Frontal cortex (tissue), 4 donors: ENCODE measurements around the gene SUN2. TPM values are rescaled to one million over a fixed set of nuclear protein-coding genes. Genes with fewer than 3 reads are reported as not detected.

Experiments
- DNase-seq, 2 donors: peaks; one replicate each; pipeline ENCODE4 v3.0.0; 2012; ENCODE audit warnings: low spot score in 2 of 2
- FAIRE-seq: peaks from 2 replicates; lab custom pipeline; 2012; peaks lifted over from hg19 to GRCh38; lab: Jason Lieb, UNC
- total RNA-seq: library from RNA; depleted of rRNA; stranded (reverse); fragments of >200 nt; gene quantifications from one replicate; pipeline ENCODE4 v1.2.3, GENCODE V29; 2014
- donor health status: control.
- donor health status: control.
- donor health status: control.

The SUN2 gene
- total RNA-seq, 1 donor from 2014 or later, result 78.7 TPM

DNA sequence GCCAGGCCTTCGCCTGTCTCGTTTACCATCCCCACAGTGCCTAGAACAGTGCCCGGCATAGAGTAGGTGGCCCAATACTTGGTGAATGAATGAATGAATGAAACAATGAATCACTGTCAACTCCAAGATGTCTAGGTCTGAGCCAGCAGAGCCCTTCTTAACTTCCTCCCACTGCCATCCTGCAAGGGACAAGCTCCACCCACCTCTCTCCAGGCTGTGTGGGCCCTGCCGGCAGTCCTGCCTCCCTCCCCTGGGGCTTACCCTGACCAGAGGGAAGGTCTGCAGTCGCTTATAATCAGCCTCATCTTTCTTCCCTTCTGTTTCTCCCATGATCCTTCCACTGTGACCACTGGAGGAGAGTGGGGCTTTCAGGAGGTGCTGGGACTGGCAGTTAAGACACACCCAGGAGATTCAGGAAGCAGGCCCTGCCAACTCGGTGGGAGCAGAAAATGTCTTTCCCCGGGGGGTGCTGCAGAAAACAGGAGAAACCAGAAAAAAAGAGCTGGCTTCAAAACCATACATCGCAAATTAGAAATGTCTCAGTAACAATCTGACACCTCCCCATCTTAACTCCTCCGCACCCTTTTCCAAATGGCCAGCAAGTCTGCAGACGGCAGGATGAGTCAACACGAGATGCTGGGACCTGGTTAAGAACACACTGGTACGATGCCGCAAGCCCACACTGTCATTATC is 26.8 kb upstream of the SUN2 start:
- DNase-seq (no peak), FAIRE-seq (no peak)

DNA sequence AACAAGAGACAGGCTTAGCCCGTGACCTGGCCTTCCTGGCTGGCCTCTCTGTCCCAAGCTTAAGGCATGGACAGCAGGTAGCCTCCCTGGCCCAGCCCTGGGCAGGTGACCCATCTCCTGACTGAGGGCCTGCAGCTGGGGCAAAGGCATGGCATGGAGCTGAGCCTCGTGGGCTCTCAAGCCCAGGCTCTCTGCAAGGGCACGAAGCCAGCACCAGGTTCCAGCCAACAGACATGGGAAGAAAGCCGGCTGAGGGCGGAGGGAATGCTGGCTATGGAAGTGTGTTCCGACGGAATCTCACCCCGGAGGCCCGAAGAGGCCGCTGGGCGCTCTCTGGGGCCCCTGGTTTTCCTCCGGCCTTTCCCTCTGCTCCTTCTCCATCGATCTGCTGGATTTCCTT is 25.2 kb upstream of the SUN2 start:
- no peak for FAIRE-seq
- no peak for DNase-seq

DNA sequence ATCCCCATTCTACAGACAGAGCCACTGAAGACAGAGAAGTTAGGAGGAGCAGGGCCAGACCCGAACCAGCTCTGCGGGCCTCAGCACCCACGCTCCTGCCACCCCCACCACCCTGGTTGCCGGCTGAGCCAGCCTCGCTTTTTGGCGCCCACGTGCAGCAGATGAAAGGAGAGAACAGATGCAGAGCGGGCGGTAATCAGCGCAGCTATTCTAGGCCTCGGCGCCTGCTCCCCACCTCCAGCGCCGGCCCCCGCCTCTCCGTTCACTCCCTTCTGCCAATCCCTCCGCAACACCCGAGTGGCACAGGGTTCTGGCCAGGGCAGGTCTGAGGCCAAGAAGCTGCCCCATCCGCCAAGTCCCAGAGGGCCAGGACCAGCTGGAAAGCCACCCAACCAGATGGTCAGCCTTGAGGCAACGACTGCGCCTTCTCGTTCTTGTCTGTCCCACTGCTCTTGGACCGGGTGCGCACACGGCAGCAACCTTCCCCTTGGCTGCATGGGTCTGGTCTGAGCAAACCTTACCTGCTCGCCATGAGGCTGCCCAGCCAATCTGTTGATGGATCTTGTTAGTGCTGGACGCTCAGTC is 21.4 kb upstream of the SUN2 start:
- FAIRE-seq, result no peak
- DNase-seq, result no peak

DNA sequence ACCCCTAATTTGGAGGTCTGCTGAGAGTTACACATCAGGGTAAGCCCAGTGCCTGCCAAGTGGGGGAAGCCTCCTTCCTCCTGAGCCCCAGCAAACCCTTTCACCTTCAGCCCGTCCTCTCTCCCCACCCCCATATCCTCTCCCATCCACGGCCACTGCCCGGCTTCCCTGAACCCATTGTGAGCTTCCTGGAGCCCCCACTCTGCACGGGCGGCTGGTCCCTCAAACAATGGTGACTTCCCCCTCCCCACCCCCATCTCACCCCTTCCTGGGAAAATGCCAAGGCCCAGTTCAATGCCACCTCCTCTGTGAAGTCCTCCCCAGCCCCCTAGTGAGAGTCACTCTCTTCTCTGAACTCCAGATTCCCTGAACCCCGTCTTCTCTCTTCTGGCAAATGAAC is 20.3 kb upstream of the SUN2 start:
- DNase-seq, result no peak
- no peak for FAIRE-seq

DNA sequence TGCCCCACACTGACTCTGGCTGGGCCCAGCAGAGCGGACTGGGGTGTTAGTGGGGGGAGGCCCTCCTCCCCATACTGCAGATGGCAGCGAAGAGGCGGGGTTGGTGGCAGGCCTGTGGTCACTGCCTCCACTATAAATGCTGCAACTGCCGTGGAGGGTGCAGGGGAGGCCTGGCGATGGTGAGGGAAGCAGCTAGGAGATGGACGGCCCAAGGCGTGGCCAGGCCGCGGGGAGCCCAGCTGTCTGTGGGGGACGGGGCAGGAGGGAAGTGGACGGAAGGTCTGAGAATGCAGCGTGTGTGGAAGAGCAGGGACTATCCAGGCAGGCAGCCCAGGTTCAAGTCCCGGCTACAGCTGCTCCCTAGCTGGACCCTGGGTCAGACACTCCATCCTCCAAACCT is 19.9 kb upstream of the SUN2 start:
- DNase-seq (no peak), FAIRE-seq (no peak)

DNA sequence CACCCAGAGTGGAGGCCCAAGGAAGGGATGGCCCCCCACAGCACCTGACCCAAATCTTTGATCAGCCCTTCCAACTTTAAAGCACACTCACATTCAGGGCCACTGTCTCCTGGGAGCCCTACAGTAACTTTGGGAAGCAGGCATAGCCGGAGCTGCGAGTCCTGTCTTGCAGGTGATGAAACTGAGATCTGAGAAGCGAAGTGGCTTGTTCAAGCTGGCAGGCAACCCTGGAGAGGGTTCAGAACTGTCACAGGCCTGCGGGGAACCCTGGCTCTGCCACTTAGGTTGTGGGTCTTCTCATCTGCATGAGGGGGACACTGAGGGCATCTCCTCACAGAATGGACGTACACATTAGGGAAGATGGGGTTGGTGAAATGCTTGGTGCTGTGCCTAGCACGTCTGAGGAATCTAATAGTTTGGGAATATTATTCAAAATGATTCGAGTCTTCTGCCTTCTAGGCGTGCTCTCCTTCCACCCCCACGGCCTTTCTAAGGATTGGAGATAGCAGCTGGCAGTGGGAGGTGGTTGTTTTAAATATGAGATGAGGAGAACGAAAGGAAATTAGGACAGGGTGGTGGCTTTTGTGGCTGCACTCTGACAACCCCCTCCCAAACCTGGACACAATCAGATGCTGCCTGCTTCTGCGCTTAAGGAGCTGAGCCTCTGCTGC is 18.8 kb upstream of the SUN2 start:
- FAIRE-seq (no peak), DNase-seq (no peak)

DNA sequence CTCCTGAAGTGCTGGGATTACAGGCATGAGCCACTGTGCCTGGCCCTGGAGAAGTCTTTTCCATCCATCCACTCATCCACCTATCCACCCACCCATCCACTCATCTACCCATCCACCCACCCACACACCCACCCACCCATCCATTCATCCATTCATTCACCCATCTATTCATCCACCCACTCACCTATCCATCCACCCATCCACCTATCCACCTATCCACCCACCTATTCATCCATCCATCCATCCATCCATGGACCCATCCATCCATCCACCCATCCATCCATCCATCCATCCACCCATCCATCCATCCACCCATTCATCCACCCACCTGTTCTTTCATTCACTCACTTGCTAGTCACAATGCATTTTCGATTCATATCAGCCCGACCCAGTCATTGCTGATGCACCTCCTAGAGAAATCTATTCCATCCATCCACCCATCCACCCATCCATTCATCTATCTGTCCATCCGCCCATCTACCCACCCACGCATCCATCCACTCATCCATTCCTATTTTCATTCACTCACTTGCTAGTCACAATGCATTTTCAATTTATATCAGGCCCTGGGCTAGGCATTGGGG is 17.7 kb upstream of the SUN2 start:
- FAIRE-seq (no peak), DNase-seq (no peak)

DNA sequence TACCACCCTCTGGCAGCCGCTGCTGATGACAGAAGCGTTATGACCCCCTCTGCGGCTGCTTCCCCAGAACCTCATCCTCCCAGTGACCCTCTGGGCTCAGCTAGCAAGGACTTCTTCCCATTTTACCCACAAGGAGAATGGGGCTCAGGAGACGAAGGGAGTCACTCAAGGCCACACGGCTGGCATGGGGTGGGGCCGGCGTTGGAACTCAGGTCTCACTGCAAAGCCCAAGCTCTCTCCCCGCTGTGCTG is 16.8 kb upstream of the SUN2 start:
- no peak for FAIRE-seq
- no peak for DNase-seq

DNA sequence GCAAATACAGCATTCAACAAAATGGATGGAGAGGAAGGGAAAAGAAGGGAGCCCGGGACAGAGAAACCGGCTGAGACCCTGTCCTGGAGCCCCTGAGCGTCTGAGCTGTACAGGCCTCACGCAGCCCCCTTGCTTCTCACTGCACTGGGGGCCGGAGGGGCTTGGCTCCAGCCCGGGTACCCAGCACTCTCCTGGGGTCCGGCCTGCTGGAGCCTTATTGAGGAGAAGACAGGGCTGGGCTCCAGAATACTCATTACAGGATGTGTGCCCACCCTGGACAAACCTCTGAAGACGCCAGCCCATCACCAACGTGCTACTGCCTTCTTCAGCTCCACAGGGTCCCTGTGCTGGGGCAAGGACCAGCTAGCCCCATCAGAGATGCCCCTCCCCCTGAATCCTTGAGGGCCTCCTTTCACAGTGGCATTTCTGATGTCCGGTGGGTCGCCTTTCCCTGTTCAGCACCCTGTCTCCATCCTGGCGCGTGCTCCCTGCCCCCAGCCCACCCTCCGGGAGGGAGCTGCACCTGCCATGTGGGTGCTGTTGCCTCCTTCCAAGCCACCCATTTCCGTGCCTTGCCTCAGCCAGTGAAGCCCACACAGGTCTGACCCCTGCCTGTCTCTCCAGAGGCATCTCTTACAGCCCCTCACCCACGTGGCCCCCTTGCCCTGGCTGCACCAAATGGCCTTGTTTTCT is 14.6 kb upstream of the SUN2 start:
- FAIRE-seq (no peak), DNase-seq (no peak)

DNA sequence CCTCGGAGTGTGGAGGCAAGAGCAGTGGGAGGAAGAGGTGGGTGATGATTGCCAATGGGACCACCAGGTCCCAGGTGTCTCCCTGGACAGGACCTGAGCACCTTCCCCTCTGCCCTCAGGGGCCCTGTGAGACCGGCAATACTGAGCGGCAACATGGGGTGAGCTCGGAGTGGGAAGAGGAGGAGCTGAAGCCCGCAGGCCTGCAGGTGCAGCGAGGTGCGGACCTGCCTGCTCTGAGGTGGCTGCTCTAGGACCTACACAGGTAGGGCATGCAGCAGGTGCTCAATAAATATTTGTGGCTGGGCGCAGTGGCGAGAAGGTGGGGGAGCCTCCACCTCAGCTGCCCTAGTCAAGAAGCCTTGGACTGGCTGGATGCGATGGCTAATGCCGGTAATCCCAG is 12.2 kb upstream of the SUN2 start:
- FAIRE-seq, result no peak
- DNase-seq, result no peak

DNA sequence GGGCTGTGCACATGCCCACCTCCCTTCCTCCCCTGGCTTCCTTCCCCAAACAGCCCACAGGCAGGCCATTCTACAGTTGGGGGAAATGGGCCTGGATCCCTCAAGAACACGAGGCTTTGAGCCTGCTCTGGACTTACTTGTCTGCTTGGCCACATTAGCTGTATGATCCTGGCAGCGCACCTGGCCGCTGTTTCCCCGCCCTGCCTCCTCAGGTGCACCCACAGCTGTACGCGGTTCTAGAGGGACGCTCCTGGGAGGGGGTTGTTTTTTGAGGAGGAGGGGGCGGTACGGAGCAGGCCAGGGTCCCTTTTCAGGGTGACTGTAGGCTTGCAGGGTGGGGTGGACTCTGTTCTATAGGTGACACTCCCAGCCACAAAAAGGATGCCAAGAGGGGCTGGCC is 11.5 kb upstream of the SUN2 start:
- FAIRE-seq (no peak), DNase-seq (no peak)

DNA sequence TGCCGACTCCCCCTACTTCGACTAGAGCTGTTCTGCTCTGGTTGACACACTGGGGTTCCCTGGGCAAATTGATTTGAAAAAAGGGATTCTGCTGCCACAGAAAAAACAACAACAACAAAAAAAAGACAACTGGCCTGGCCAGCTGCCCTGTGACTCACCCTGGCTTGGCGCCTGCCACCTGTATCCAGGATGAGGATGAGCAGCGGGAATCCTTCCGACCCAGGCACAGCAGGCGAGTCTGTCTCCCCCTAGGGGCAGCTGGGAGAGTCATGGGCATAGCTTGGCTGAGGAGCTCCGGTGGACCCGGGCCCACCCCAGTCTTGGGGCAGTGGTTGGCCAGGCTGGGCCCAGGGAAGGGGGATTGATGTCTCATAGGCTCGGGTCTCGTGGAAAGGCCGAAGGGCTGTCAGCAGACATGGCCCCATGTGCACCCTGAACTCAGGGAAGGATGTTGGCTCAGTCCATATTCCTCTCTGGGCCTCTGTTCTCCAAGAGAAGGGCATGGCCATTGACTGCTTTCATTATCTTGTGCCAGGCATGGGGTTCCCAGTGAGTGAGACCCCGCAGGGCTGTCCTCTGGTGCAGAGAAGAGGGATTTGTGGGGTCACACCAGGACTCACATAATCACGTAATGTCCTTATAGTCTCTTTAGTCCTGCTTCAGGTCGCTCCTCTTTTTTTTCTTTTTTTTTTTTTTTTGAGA is 10.4 kb upstream of the SUN2 start:
- DNase-seq (peak in 1 of 2 donors; percentile 79), FAIRE-seq (no peak)

DNA sequence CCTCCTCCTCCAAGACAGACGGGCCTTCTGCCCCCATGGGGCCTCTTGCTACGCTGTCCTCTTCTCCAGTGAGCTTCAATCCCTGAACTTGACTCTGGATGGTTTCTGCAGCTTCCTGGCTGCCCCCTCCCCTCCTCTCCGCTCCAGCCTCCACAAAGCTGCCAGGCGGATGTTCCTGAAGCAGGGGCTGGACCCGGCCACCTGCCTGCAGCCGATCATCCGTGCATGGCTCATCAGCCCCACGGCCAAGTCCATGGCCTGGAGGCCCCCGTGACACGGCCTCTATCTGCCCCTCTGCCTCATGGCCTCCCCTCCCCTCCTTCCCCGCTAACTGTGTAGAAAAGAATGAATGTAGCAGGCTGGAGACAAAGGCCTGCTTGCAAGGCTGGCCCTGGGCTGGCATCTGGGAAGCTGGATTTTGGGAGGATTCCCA is 6.8 kb upstream of the SUN2 start:
- no peak for FAIRE-seq
- no peak for DNase-seq

DNA sequence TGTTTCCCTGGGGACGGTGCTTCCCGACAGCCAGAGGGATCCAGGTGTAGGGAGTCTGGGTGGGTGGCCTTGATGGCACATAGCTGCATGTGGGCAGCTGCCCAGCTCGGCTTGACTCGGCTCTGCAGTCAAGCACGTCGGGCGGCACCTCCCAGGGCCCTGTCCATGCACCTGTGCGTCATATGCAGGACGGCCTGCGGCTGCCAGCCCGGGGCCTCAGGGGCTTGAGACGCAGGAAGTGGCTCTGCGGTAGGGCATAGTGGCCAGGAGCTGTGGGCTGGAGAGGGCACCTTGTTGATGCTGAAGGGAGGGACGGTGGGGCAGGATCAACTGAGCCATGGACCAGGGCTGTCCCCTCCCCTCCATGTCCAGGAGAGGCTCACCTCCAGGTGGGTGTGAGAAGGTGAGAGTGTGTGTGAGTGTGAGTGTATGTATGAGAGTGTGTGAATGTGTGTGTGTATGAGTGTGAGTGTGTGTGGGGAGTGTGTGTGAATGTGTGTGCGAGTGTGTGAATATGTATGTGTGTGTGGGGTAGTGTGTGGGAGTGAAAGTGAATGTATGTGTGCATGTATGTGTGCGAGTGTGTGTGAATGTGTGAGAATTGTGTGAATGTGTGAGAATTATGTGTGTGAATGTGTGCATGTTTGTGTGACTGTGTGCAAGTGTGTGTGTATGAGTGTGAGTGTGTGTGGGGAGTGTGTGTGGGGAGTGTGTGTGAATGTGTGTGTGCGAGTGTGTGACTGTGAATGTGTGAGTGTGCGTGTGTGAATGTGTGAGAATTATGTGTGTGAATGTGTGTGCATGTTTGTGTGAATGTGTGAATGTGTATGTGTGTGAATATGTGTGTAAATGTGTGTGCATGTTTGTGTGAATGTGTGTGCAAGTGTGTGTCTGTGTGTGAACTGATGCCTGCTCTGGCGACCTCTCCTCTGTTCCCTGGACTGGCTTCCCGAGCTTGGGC is 5.7 kb upstream of the SUN2 start:
- DNase-seq, result no peak
- FAIRE-seq, result no peak

DNA sequence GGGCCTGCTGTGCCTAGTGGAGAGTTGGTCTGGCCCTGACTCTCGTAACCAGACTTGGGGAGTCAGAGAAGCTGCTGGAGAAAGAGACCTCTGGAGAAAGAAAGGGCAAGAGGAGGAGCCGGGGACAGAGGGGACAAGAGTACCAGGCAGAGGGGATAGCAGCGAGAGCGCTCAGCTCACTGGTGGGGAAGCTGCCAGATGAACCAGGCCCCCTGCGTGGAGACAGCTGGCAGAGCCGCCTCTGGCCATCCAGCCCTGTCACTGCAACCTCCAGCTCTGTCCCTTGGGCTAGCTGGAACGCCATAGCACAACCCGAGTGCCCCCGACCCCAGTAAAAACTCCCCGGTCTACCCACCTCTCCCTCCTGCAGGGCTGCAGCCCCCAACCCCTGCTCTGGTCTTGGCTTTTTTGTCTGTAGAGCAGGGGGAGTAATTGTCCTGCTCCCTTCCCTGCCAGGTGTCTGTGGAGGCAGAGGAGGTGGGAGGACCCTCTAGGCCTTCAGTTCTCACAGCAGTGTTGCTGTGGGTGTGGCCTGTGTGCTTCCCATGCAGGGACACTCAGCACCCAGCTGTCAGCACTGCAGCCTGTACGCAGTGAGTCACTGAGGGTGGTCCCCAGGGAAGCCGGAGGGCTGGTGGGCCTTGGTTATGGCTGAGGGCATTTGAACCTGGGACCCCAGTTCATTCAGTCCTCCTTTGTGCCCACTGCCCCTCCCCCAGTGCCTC is 4.8 kb upstream of the SUN2 start:
- DNase-seq (no peak), FAIRE-seq (no peak)

DNA sequence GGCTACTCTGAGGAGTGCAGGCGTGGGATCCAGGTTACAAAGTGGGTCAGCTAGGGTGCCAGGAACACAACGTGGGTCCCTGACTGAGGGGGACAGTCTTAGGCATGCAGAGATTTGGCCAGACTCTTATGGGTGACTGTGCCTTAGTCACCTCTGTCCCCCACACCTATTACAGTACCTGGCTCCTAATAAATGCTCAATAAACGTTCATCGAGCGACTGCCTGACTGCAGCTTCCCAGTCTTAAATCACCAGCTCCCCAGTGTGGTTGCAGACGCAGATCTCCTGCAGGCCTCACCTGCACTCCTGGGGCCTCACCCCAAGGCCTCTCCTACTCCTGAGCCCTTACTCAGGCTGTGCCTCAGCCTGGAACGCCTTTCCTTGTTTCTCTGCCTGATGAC is 3.2 kb upstream of the SUN2 start:
- FAIRE-seq (no peak), DNase-seq (no peak)

DNA sequence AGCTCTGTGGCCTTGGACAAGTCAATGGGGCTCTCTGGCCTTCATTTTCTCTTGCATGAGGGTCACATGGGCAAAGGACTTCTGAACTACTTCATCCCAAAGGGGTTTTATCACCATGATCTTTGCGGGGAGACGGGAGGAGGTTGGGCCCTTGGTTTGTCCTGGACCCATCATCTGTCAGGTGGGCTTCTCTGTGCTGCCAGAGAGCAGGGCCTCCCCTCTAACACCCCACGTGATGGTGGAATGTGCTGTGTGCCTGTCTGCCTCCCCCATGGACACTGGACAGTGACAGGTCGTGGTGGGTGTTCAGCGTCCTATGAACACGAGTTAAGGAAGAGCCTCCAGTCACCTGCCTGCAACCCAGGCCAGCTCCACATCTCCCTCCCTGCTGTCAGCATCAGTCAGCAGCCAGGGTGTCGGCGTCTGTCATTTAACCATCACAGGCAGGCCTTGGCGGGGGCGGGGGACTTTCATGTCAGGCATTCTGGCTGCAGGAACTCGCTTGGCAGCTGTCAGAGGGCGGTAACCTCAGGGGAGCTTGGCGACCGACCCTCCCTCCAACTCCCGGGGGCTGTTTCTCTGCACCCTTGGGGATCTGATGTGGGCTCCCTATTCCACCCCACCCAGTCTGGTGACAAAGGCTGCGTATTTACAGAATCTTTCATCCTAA is 2.6 kb upstream of the SUN2 start:
- DNase-seq (no peak), FAIRE-seq (no peak)

DNA sequence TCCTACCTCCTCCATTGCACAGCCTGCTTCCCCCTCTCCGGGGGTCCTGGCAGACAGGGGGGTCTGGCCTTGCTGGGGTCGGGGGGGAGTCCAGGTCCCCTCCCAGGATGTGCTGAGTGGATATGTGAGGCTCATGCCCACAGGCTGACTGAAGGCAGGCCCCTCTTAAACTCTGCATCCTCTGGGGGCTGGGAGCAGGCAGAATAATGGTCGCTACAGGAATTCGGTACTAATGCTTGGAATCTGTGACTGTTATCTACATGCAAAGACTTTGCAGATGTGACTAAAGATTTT is 1.6 kb upstream of the SUN2 start:
- DNase-seq (no peak), FAIRE-seq (no peak)
